SK-N-DZ (cell line): ENCODE results near the gene RHBG. TPM values are rescaled to one million over a fixed set of nuclear protein-coding genes. Genes with fewer than 3 reads are reported as not detected.
"Not testable (repeated sequence)": the region's sequence is repeated elsewhere in the genome, so short reads cannot be mapped to it uniquely, and the experiment has no call there.

ENCODE experiments used
- DNase-seq: peaks from one replicate; pipeline ENCODE4 v3.0.0-alpha.2; 2015; ENCODE audit warnings: low spot score
- polyA plus RNA-seq, 2 experiments: library from polyadenylated mRNA; depleted of rRNA; stranded (reverse); fragments of >200 nt; gene quantifications; 2 replicates each; pipeline ENCODE4 v1.2.3, GENCODE V29; 2014

Gene RHBG
- polyA plus RNA-seq (2014; cell fraction: cytosol; rRNA removed), result 5.4 and 8.6 TPM in 2 replicates
- 22.8 and 30.3 TPM in 2 replicates for polyA plus RNA-seq (2014; cell fraction: nucleus; rRNA removed)

GRCh38 chr1:156368889-156369684, at the start of gene RHBG:
Gene RHBG (plus strand): TSS chr1:156369211. CDS start chr1:156369250, 39 bp downstream.
- no peak for DNase-seq

- no peak for DNase-seq
Observed at GRCh38 chr1:156319664-156320063, 49.3 kb upstream of the RHBG start.

GRCh38 chr1:156320560-156320959, 48.5 kb upstream of the RHBG start:
- DNase-seq, result no peak

- not testable (repeated sequence) for DNase-seq
Observed at GRCh38 chr1:156323179-156323578, 45.8 kb upstream of the RHBG start.

- no peak for DNase-seq
Observed at GRCh38 chr1:156336242-156336641, 32.8 kb upstream of the RHBG start.

- no peak for DNase-seq
Observed at GRCh38 chr1:156337052-156337887, 31.7 kb upstream of the RHBG start.

GRCh38 chr1:156337888-156338179, 31.2 kb upstream of the RHBG start:
- no peak for DNase-seq

GRCh38 chr1:156338180-156338976, 30.6 kb upstream of the RHBG start, which contains the start of the genes CCT3 and TSACC:
Gene CCT3 (minus strand): TSS chr1:156338292. CDS start chr1:156338184, 108 bp downstream.
Gene TSACC (plus strand): TSS chr1:156338526. CDS start chr1:156339758, 1,232 bp downstream.
- peak; percentile 100 for DNase-seq

- DNase-seq, result peak; percentile 47
Observed at GRCh38 chr1:156342166-156342955, 26.6 kb upstream of the RHBG start.

- peak; percentile 97 for DNase-seq
Observed at GRCh38 chr1:156344409-156344808, 24.6 kb upstream of the RHBG start.

GRCh38 chr1:156346035-156346434, 23.0 kb upstream of the RHBG start:
- not testable (repeated sequence) for DNase-seq

GRCh38 chr1:156346636-156347035, 22.4 kb upstream of the RHBG start:
- DNase-seq, result no peak

GRCh38 chr1:156347331-156347730, 21.7 kb upstream of the RHBG start:
- no peak for DNase-seq

- not testable (repeated sequence) for DNase-seq
Observed at GRCh38 chr1:156352481-156352880, 16.5 kb upstream of the RHBG start.

- DNase-seq, result no peak
Observed at GRCh38 chr1:156356262-156356874, 12.6 kb upstream of the RHBG start.

GRCh38 chr1:156356875-156357534, 12.0 kb upstream of the RHBG start:
- DNase-seq, result no peak

GRCh38 chr1:156357977-156358376, 11.0 kb upstream of the RHBG start:
- DNase-seq, result no peak

- DNase-seq, result no peak
Observed at GRCh38 chr1:156358641-156359040, 10.4 kb upstream of the RHBG start.

GRCh38 chr1:156359249-156359648, 9.8 kb upstream of the RHBG start:
- no peak for DNase-seq

GRCh38 chr1:156359973-156360372, 9.0 kb upstream of the RHBG start:
- peak; percentile 78 for DNase-seq
